ENCODE measurements around the gene TTN.

TTN gene

GRCh38 chr2:178807227-178808008 is at the start of gene TTN:
TTN (minus strand) TSS chr2:178807423; CDS start chr2:178804642, 2,781 bp downstream.
- no peak for DNase-seq

GRCh38 chr2:178855151-178855550 is 47.9 kb upstream of the TTN start:
- no peak for DNase-seq

GRCh38 chr2:178848335-178848734 is 41.1 kb upstream of the TTN start:
- DNase-seq, result no peak

- no peak for DNase-seq
Measured at GRCh38 chr2:178846458-178846802, 39.2 kb upstream of the TTN start.

- peak; percentile 71 for DNase-seq
Measured at GRCh38 chr2:178845566-178846457, 38.6 kb upstream of the TTN start.

GRCh38 chr2:178844701-178845100 is 37.5 kb upstream of the TTN start:
- DNase-seq, result peak; percentile 17

- peak; percentile 27 for DNase-seq
Measured at GRCh38 chr2:178844269-178844668, 37.0 kb upstream of the TTN start.

GRCh38 chr2:178843697-178844096 is 36.5 kb upstream of the TTN start:
- peak; percentile 33 for DNase-seq

GRCh38 chr2:178836807-178837206 is 29.6 kb upstream of the TTN start:
- DNase-seq, result no peak

GRCh38 chr2:178834086-178834485 is 26.9 kb upstream of the TTN start:
- no peak for DNase-seq

GRCh38 chr2:178833382-178833781 is 26.2 kb upstream of the TTN start:
- no peak for DNase-seq

- DNase-seq, result peak; percentile 27
Measured at GRCh38 chr2:178830451-178830850, 23.2 kb upstream of the TTN start.

GRCh38 chr2:178829981-178830380 is 22.8 kb upstream of the TTN start:
- DNase-seq, result no peak

GRCh38 chr2:178829299-178829960 is 22.2 kb upstream of the TTN start:
- peak; percentile 45 for DNase-seq

GRCh38 chr2:178828486-178828881 is 21.3 kb upstream of the TTN start:
- no peak for DNase-seq

GRCh38 chr2:178827739-178828485 is 20.7 kb upstream of the TTN start:
- DNase-seq, result no peak

- DNase-seq, result no peak
Measured at GRCh38 chr2:178827111-178827510, 19.9 kb upstream of the TTN start.

GRCh38 chr2:178825183-178825582 is 18.0 kb upstream of the TTN start:
- no peak for DNase-seq

- no peak for DNase-seq
Measured at GRCh38 chr2:178824181-178824580, 17.0 kb upstream of the TTN start.

- no peak for DNase-seq
Measured at GRCh38 chr2:178819992-178820391, 12.8 kb upstream of the TTN start.

- DNase-seq, result no peak
Measured at GRCh38 chr2:178819147-178819875, 12.1 kb upstream of the TTN start.

- no peak for DNase-seq
Measured at GRCh38 chr2:178811901-178812300, 4.7 kb upstream of the TTN start.

All from NCI-H69 (cell line).